Measurements from ENCODE around the gene ABTB2. TPM values are rescaled to one million over a fixed set of nuclear protein-coding genes. Genes with fewer than 3 reads are reported as not detected.

Gene ABTB2
- total RNA-seq, 1 experiment from 2014 or later: 46.3 TPM

DNA sequence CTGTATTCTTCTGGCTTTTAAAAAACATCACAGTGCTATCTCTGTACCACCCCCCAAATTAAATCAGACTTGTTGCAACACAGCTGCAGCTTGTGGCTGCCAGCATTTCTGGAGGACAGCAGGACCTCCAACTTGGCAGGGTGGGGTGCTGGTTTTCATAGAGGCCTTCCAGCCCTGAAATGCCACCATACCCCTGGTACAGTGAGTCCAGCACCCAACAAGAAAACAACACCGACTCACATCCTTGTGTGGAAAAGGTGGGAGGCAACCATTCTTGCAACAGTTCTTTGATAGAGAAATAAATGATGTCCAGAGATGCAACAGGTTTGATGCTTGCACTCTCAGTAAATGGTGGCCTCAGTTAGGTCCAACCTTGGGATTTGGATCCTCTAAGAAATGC is 96.0 kb downstream of the ABTB2 start:
- H3K27ac ChIP-seq (ENCODE audit: low read depth, low read length, poor library complexity, severe bottlenecking): peak overlapping the region; percentile 39
- H3K9me3 ChIP-seq (ENCODE audit: low read depth, low read length, poor library complexity, severe bottlenecking): no peaks in the 10 kb centered on the region
- peaks cover 42% of the 10 kb centered on the region for H3K4me1 ChIP-seq (ENCODE audit: insufficient read depth, low read length, poor library complexity, severe bottlenecking)
- TF ChIP-seq, protein P1, sequence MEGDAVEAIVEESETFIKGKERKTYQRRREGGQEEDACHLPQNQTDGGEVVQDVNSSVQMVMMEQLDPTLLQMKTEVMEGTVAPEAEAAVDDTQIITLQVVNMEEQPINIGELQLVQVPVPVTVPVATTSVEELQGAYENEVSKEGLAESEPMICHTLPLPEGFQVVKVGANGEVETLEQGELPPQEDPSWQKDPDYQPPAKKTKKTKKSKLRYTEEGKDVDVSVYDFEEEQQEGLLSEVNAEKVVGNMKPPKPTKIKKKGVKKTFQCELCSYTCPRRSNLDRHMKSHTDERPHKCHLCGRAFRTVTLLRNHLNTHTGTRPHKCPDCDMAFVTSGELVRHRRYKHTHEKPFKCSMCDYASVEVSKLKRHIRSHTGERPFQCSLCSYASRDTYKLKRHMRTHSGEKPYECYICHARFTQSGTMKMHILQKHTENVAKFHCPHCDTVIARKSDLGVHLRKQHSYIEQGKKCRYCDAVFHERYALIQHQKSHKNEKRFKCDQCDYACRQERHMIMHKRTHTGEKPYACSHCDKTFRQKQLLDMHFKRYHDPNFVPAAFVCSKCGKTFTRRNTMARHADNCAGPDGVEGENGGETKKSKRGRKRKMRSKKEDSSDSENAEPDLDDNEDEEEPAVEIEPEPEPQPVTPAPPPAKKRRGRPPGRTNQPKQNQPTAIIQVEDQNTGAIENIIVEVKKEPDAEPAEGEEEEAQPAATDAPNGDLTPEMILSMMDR (conservative IDR thresholded peaks at IDR 0.05; ENCODE audit: low read depth, low read length): no peak
- no peak for TF ChIP-seq EZH2 (IDR thresholded peaks at IDR 0.05; ENCODE audit: borderline replicate concordance, low read depth, low read length, poor library complexity, severe bottlenecking)
- intact Hi-C loops (cut with micrococcal nuclease; ENCODE audit: unreplicated experiment): no loop called here
- BruUV-seq (replicated peaks): no TSS peak
- ChIA-PET POLR2A (ENCODE audit: low non-redundant PET) (no interaction called here), CTCF (interaction anchor here (0.6 kb wide), 1 partner anchor 23 kb away, joined by 3 read pairs; no protein-coding TSS in a partner anchor)
- no peak overlapping the region for H3K4me3 ChIP-seq (ENCODE audit: low read depth, low read length, poor library complexity, severe bottlenecking)
- no peaks in the 10 kb centered on the region for H3K36me3 ChIP-seq (ENCODE audit: insufficient read depth, low read length, poor library complexity, severe bottlenecking)
- H3K27me3 ChIP-seq (replicated peaks; ENCODE audit: insufficient read depth, low read depth, low read length, poor library complexity): no peaks in the 10 kb centered on the region
- no peak for DNase-seq (ENCODE audit: low spot score)

- ChIA-PET POLR2A (ENCODE audit: low non-redundant PET) (no interaction called here), CTCF (no interaction called here)
- no TSS peak for BruUV-seq (replicated peaks)
- Histone ChIP-seq H3K9me3 (ENCODE audit: low read depth, low read length, poor library complexity, severe bottlenecking) (no peaks in the 10 kb centered on the region), H3K27me3 (replicated peaks; ENCODE audit: insufficient read depth, low read depth, low read length, poor library complexity) (no peaks in the 10 kb centered on the region), H3K36me3 (ENCODE audit: insufficient read depth, low read length, poor library complexity, severe bottlenecking) (no peaks in the 10 kb centered on the region), H3K27ac (ENCODE audit: low read depth, low read length, poor library complexity, severe bottlenecking) (no peak overlapping the region), H3K4me3 (ENCODE audit: low read depth, low read length, poor library complexity, severe bottlenecking) (no peak overlapping the region), H3K4me1 (ENCODE audit: insufficient read depth, low read length, poor library complexity, severe bottlenecking) (peaks cover 36% of the 10 kb centered on the region)
- DNase-seq (ENCODE audit: low spot score): no peak
- intact Hi-C loops (cut with micrococcal nuclease; ENCODE audit: unreplicated experiment): no loop called here
- TF ChIP-seq, protein P1 (conservative IDR thresholded peaks at IDR 0.05; ENCODE audit: low read depth, low read length): no peak
- no peak for TF ChIP-seq EZH2 (IDR thresholded peaks at IDR 0.05; ENCODE audit: borderline replicate concordance, low read depth, low read length, poor library complexity, severe bottlenecking)
These were observed 96.7 kb downstream of the ABTB2 start for GRCh38 chr11:34261095-34261494.

GRCh38 chr11:34260072-34260575 is 97.7 kb downstream of the ABTB2 start:
- intact Hi-C loops (cut with micrococcal nuclease; ENCODE audit: unreplicated experiment): no loop called here
- ChIA-PET CTCF (no interaction called here), POLR2A (ENCODE audit: low non-redundant PET) (no interaction called here)
- no peak for DNase-seq (ENCODE audit: low spot score)
- no peak overlapping the region for H3K4me3 ChIP-seq (ENCODE audit: low read depth, low read length, poor library complexity, severe bottlenecking)
- H3K4me1 ChIP-seq (ENCODE audit: insufficient read depth, low read length, poor library complexity, severe bottlenecking): peaks cover 31% of the 10 kb centered on the region
- no TSS peak for BruUV-seq (replicated peaks)
- H3K27ac ChIP-seq (ENCODE audit: low read depth, low read length, poor library complexity, severe bottlenecking): no peak overlapping the region
- H3K36me3 ChIP-seq (ENCODE audit: insufficient read depth, low read length, poor library complexity, severe bottlenecking): no peaks in the 10 kb centered on the region
- no peaks in the 10 kb centered on the region for H3K9me3 ChIP-seq (ENCODE audit: low read depth, low read length, poor library complexity, severe bottlenecking)
- no peaks in the 10 kb centered on the region for H3K27me3 ChIP-seq (replicated peaks; ENCODE audit: insufficient read depth, low read depth, low read length, poor library complexity)
- no peak for TF ChIP-seq EZH2 (IDR thresholded peaks at IDR 0.05; ENCODE audit: borderline replicate concordance, low read depth, low read length, poor library complexity, severe bottlenecking)
- TF ChIP-seq, protein P1 (conservative IDR thresholded peaks at IDR 0.05; ENCODE audit: low read depth, low read length): no peak

All from A673 (cell line).